WTC11 (cell line): Measurements from ENCODE around the gene PROZ. TPM values are rescaled to one million over a fixed set of nuclear protein-coding genes. Genes with fewer than 3 reads are reported as not detected.

ENCODE experiments used
- ATAC-seq: fragments of 200-7000 bp; cut with Tn5 transposase; 2 replicates; pipeline ENCODE4 v1.10.0; 2021; ENCODE audit warnings: mild to moderate bottlenecking, moderate library complexity
- CTCF ChIA-PET: fragments of 300-600 bp; sonication (Branson Sonifier 250); formaldehyde crosslinking; loops from one replicate; lab custom pipeline; 2021; ENCODE audit warnings: antibody characterized with exemption; lab: Charles Lee
- POLR2A ChIA-PET: fragments of 350-600 bp; sonication (Branson Sonifier 250); formaldehyde crosslinking; loops from one replicate; lab custom pipeline; 2021; ENCODE audit warnings: antibody characterized with exemption; lab: Charles Lee
- DNase-seq: peaks from one replicate; pipeline ENCODE4 v3.0.0; 2021; ENCODE audit warnings: low spot score
- H3K27ac Mint-ChIP-seq: 2 replicates; pipeline ENCODE4 v1.8.0; 2021; ENCODE audit warnings: mixed read lengths
- H3K27me3 Mint-ChIP-seq: 2 replicates; pipeline ENCODE4 v1.8.0; 2021; ENCODE audit warnings: low read depth, mild to moderate bottlenecking, moderate library complexity, mixed read lengths
- H3K36me3 Mint-ChIP-seq: 2 replicates; pipeline ENCODE4 v1.8.0; 2021; ENCODE audit warnings: mixed read lengths
- H3K4me1 Mint-ChIP-seq: 2 replicates; pipeline ENCODE4 v1.8.0; 2022; ENCODE audit warnings: mixed read lengths
- H3K4me3 Mint-ChIP-seq: 2 replicates; pipeline ENCODE4 v1.8.0; 2021; ENCODE audit warnings: mild to moderate bottlenecking, moderate library complexity, mixed read lengths
- H3K9me3 Mint-ChIP-seq: 2 replicates; pipeline ENCODE4 v1.8.0; 2021; ENCODE audit warnings: mixed read lengths
- ATF1 ChIP-seq: sonication (generic); formaldehyde crosslinking; IDR thresholded peaks from 2 replicates; pipeline ENCODE4 v1.8.1; 2023; ENCODE audit warnings: mild to moderate bottlenecking, moderate library complexity, missing genetic modification reagents
- CBFB ChIP-seq: sonication (generic); formaldehyde crosslinking; IDR thresholded peaks from 2 replicates; pipeline ENCODE4 v1.8.1; 2022; ENCODE audit warnings: mild to moderate bottlenecking, low read depth, missing genetic modification reagents
- CREB1 ChIP-seq: sonication (generic); formaldehyde crosslinking; IDR thresholded peaks from 2 replicates; pipeline ENCODE4 v1.8.0; 2023; ENCODE audit warnings: mild to moderate bottlenecking, missing genetic modification reagents
- CREM ChIP-seq: sonication (generic); formaldehyde crosslinking; IDR thresholded peaks from 2 replicates; pipeline ENCODE4 v1.8.1; 2022; ENCODE audit warnings: mild to moderate bottlenecking, missing genetic modification reagents, moderate library complexity
- E2F1 ChIP-seq: sonication (generic); formaldehyde crosslinking; IDR thresholded peaks from 2 replicates; pipeline ENCODE4 v1.8.0; 2022; ENCODE audit warnings: mild to moderate bottlenecking, missing genetic modification reagents
- GTF2I ChIP-seq: fragments of 250-450 bp; sonication (Bioruptor Pico); conservative IDR thresholded peaks from 2 replicates; pipeline ENCODE4 v1.4.0; 2021; ENCODE audit warnings: mild to moderate bottlenecking
- JAZF1 ChIP-seq: fragments of 250-450 bp; sonication (Bioruptor Pico); IDR thresholded peaks from 2 replicates; pipeline ENCODE4 v1.9.0; 2021; ENCODE audit warnings: moderate library complexity, mild to moderate bottlenecking, inconsistent platforms
- MYBL2 ChIP-seq: sonication (generic); formaldehyde crosslinking; IDR thresholded peaks from 2 replicates; pipeline ENCODE4 v1.8.1; 2023; ENCODE audit warnings: mild to moderate bottlenecking, moderate library complexity, missing genetic modification reagents
- NFE2L1 ChIP-seq: sonication (generic); formaldehyde crosslinking; IDR thresholded peaks from 2 replicates; pipeline ENCODE4 v1.8.1; 2023; ENCODE audit warnings: missing genetic modification reagents
- TEAD1 ChIP-seq: sonication (generic); formaldehyde crosslinking; IDR thresholded peaks from 2 replicates; pipeline ENCODE4 v1.8.0; 2022; ENCODE audit warnings: mild to moderate bottlenecking, missing genetic modification reagents
- TEAD4 ChIP-seq: sonication (generic); formaldehyde crosslinking; IDR thresholded peaks from 2 replicates; pipeline ENCODE4 v1.8.0; 2022; ENCODE audit warnings: mild to moderate bottlenecking, missing genetic modification reagents
- USF2 ChIP-seq: sonication (generic); formaldehyde crosslinking; IDR thresholded peaks from 2 replicates; pipeline ENCODE4 v1.8.1; 2023; ENCODE audit warnings: mild to moderate bottlenecking, missing genetic modification reagents, moderate library complexity
- ZNF121 ChIP-seq: sonication (generic); formaldehyde crosslinking; IDR thresholded peaks from 2 replicates; pipeline ENCODE4 v1.8.0; 2023; ENCODE audit warnings: missing genetic modification reagents
- ZNF232 ChIP-seq: sonication (generic); formaldehyde crosslinking; IDR thresholded peaks from 2 replicates; pipeline ENCODE4 v1.8.0; 2022; ENCODE audit warnings: mild to moderate bottlenecking, missing genetic modification reagents
- ZSCAN18 ChIP-seq: fragments of 250-450 bp; sonication (Bioruptor Pico); IDR thresholded peaks from 2 replicates; pipeline ENCODE4 v2.1.2; 2022; ENCODE audit warnings: mild to moderate bottlenecking, moderate library complexity
- total RNA-seq: library from RNA; stranded (reverse); gene quantifications from 3 replicates; pipeline ENCODE4 v1.2.3, GENCODE V29; 2021
- TF ChIP-seq, protein P1 (sequence below): sonication (generic); formaldehyde crosslinking; IDR thresholded peaks from 2 replicates; pipeline ENCODE4 v1.8.1; 2023; ENCODE audit warnings: mild to moderate bottlenecking, moderate library complexity, missing genetic modification reagents
- TF ChIP-seq, protein P2 (sequence below): sonication (generic); formaldehyde crosslinking; IDR thresholded peaks from 2 replicates; pipeline ENCODE4 v1.8.0; 2022; ENCODE audit warnings: missing genetic modification reagents
- TF ChIP-seq, protein P3 (sequence below): fragments of 250-450 bp; sonication (Bioruptor Pico); IDR thresholded peaks from 2 replicates; pipeline ENCODE4 v1.8.0; 2021; ENCODE audit warnings: mild to moderate bottlenecking
- TF ChIP-seq, protein P4 (sequence below): sonication (generic); formaldehyde crosslinking; IDR thresholded peaks from 2 replicates; pipeline ENCODE4 v1.8.1; 2022; ENCODE audit warnings: mild to moderate bottlenecking, missing genetic modification reagents, moderate library complexity, borderline replicate concordance

Gene PROZ
- total RNA-seq, 1 experiment from 2014 or later: not detected

- Mint-ChIP-seq H3K4me3 (no peak overlapping the region), H3K27me3 (no peaks in the 10 kb centered on the region; the same call in 1 of the 2 replicates), H3K4me1 (peaks cover 9% of the 10 kb centered on the region), H3K9me3 (no peaks in the 10 kb centered on the region), H3K36me3 (no peaks in the 10 kb centered on the region), H3K27ac (no peak overlapping the region)
- CTCF ChIA-PET: no interaction called here
- ATAC-seq (no peak), DNase-seq (no peak)
- no peak for TF ChIP-seq MYBL2
- TF ChIP-seq USF2: no peak
- no peak for TF ChIP-seq CREM (CRISPR knock-in tag)
- TF ChIP-seq ZNF232 (CRISPR knock-in tag): no peak
- TF ChIP-seq ATF1: no peak
- TF ChIP-seq CREB1: no peak
- no peak for TF ChIP-seq TEAD4 (CRISPR knock-in tag)
- TF ChIP-seq JAZF1: no peak
- TF ChIP-seq, protein P1, sequence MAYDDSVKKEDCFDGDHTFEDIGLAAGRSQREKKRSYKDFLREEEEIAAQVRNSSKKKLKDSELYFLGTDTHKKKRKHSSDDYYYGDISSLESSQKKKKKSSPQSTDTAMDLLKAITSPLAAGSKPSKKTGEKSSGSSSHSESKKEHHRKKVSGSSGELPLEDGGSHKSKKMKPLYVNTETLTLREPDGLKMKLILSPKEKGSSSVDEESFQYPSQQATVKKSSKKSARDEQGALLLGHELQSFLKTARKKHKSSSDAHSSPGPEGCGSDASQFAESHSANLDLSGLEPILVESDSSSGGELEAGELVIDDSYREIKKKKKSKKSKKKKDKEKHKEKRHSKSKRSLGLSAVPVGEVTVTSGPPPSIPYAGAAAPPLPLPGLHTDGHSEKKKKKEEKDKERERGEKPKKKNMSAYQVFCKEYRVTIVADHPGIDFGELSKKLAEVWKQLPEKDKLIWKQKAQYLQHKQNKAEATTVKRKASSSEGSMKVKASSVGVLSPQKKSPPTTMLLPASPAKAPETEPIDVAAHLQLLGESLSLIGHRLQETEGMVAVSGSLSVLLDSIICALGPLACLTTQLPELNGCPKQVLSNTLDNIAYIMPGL (CRISPR knock-in tag): no peak
- no peak for TF ChIP-seq CBFB (CRISPR knock-in tag)
- no peak for TF ChIP-seq GTF2I (CRISPR knock-in tag)
- TF ChIP-seq ZNF121 (CRISPR knock-in tag): no peak
- TF ChIP-seq NFE2L1 (CRISPR knock-in tag): no peak
- TF ChIP-seq, protein P2, sequence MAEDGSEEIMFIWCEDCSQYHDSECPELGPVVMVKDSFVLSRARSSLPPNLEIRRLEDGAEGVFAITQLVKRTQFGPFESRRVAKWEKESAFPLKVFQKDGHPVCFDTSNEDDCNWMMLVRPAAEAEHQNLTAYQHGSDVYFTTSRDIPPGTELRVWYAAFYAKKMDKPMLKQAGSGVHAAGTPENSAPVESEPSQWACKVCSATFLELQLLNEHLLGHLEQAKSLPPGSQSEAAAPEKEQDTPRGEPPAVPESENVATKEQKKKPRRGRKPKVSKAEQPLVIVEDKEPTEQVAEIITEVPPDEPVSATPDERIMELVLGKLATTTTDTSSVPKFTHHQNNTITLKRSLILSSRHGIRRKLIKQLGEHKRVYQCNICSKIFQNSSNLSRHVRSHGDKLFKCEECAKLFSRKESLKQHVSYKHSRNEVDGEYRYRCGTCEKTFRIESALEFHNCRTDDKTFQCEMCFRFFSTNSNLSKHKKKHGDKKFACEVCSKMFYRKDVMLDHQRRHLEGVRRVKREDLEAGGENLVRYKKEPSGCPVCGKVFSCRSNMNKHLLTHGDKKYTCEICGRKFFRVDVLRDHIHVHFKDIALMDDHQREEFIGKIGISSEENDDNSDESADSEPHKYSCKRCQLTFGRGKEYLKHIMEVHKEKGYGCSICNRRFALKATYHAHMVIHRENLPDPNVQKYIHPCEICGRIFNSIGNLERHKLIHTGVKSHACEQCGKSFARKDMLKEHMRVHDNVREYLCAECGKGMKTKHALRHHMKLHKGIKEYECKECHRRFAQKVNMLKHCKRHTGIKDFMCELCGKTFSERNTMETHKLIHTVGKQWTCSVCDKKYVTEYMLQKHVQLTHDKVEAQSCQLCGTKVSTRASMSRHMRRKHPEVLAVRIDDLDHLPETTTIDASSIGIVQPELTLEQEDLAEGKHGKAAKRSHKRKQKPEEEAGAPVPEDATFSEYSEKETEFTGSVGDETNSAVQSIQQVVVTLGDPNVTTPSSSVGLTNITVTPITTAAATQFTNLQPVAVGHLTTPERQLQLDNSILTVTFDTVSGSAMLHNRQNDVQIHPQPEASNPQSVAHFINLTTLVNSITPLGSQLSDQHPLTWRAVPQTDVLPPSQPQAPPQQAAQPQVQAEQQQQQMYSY: no peak
- TF ChIP-seq ZSCAN18 (CRISPR knock-in tag): no peak
- TF ChIP-seq, protein P3, sequence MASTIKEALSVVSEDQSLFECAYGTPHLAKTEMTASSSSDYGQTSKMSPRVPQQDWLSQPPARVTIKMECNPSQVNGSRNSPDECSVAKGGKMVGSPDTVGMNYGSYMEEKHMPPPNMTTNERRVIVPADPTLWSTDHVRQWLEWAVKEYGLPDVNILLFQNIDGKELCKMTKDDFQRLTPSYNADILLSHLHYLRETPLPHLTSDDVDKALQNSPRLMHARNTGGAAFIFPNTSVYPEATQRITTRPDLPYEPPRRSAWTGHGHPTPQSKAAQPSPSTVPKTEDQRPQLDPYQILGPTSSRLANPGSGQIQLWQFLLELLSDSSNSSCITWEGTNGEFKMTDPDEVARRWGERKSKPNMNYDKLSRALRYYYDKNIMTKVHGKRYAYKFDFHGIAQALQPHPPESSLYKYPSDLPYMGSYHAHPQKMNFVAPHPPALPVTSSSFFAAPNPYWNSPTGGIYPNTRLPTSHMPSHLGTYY (CRISPR knock-in tag): no peak
- TF ChIP-seq, protein P4, sequence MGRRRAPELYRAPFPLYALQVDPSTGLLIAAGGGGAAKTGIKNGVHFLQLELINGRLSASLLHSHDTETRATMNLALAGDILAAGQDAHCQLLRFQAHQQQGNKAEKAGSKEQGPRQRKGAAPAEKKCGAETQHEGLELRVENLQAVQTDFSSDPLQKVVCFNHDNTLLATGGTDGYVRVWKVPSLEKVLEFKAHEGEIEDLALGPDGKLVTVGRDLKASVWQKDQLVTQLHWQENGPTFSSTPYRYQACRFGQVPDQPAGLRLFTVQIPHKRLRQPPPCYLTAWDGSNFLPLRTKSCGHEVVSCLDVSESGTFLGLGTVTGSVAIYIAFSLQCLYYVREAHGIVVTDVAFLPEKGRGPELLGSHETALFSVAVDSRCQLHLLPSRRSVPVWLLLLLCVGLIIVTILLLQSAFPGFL (CRISPR knock-in tag): no peak
- TF ChIP-seq E2F1: no peak
- no peak for TF ChIP-seq TEAD1
- POLR2A ChIA-PET: no interaction called here
Observed at GRCh38 chr13:113121183-113121927, 37.1 kb upstream of the PROZ start.
